K562 (cell line): Measurements from ENCODE around the gene ACYP2. TPM values are rescaled to one million over a fixed set of nuclear protein-coding genes. Genes with fewer than 3 reads are reported as not detected.

Experiments
- DPF2 ChIP-seq: fragments of 450-650 bp; IDR thresholded peaks from 2 replicates; pipeline ENCODE4 v1.6.1; 2016
- HES1 ChIP-seq: fragments of 450-650 bp; IDR thresholded peaks from 2 replicates; pipeline ENCODE4 v1.6.1; 2016; ENCODE audit warnings: low read depth, mild to moderate bottlenecking, moderate library complexity
- JUND ChIP-seq, 2 experiments: IDR thresholded peaks; 2 replicates in 1 of 2; 3 replicates in 1 of 2; pipeline ENCODE4 v1.6.1; 2011; ENCODE audit warnings: borderline replicate concordance in 2 of 2, low read depth in 2 of 2, low read length in 2 of 2, improper control_type of control experiment in 1 of 2, missing biosample characterization in 1 of 2, missing genetic modification characterization in 1 of 2, missing genetic modification reagents in 1 of 2
- NFIC ChIP-seq: fragments of 450-650 bp; IDR thresholded peaks from 2 replicates; pipeline ENCODE4 v1.6.1; 2017; ENCODE audit warnings: mild to moderate bottlenecking, inconsistent platforms
- PATZ1 ChIP-seq: fragments of 250-450 bp; sonication (Bioruptor Pico); IDR thresholded peaks from 2 replicates; pipeline ENCODE4 v1.5.0; 2020; ENCODE audit warnings: mild to moderate bottlenecking, borderline replicate concordance
- PKNOX1 ChIP-seq: fragments of 450-650 bp; IDR thresholded peaks from 2 replicates; pipeline ENCODE4 v1.6.1; 2016
- PTTG1 ChIP-seq: fragments of 450-650 bp; IDR thresholded peaks from 2 replicates; pipeline ENCODE4 v1.6.1; 2016; ENCODE audit warnings: low read depth, mild to moderate bottlenecking, missing genetic modification characterization, missing compliant biosample characterization
- RCOR1 ChIP-seq, 2 experiments: IDR thresholded peaks; 2 replicates each; pipeline ENCODE4 v1.6.1; 2012; ENCODE audit warnings: low read depth in 2 of 2, low read length in 2 of 2, borderline replicate concordance in 1 of 2, improper control_type of control experiment in 1 of 2
- REST ChIP-seq, 2 experiments: fragments of 450-650 bp; formaldehyde crosslinking in 1 of 2; IDR thresholded peaks; 2 replicates each; pipeline versions ENCODE4 v1.4.0 to v1.6.1; 2014 to 2020; ENCODE audit warnings: mild to moderate bottlenecking in 2 of 2, borderline replicate concordance in 1 of 2, low read depth in 1 of 2
- SMAD4 ChIP-seq: fragments of 250-450 bp; sonication (Bioruptor Pico); conservative IDR thresholded peaks from 2 replicates; pipeline ENCODE4 v1.8.0; 2021; ENCODE audit warnings: inconsistent platforms, mild to moderate bottlenecking, moderate library complexity
- SRSF7 ChIP-seq: fragments of 200-400 bp; formaldehyde crosslinking; optimal IDR thresholded peaks from 2 replicates; pipeline ENCODE3; 2017; ENCODE audit warnings: mild to moderate bottlenecking, low read depth, low read length
- STAT5A ChIP-seq: IDR thresholded peaks from 2 replicates; pipeline ENCODE4 v1.6.1; 2012; ENCODE audit warnings: low read length, inconsistent platforms, borderline replicate concordance
- TCF15 ChIP-seq: fragments of 250-450 bp; sonication (Bioruptor Pico); IDR thresholded peaks from 2 replicates; pipeline ENCODE4 v1.8.0; 2022; ENCODE audit warnings: moderate library complexity, mild to moderate bottlenecking, inconsistent platforms
- ZFP36 ChIP-seq: fragments of 150-350 bp; IDR thresholded peaks from 2 replicates; pipeline ENCODE4 v1.6.1; 2018; ENCODE audit warnings: low read length, low read depth; ENCODE audit not compliant: partially characterized antibody
- ZNF766 ChIP-seq: fragments of 200-800 bp; sonication (Bioruptor generic); conservative IDR thresholded peaks from 2 replicates; pipeline ENCODE4 v1.6.1; 2016; ENCODE audit warnings: missing genetic modification characterization, missing compliant biosample characterization
- polyA plus RNA-seq, 8 experiments: library from polyadenylated mRNA; depleted of rRNA in 4 of 8; stranded (reverse) in 5 of 8; unstranded in 3 of 8; fragments of >200 nt; fragmentation: Nextera tagmentation in 2 of 8; fragmentation: Illumina TruSeq in 1 of 8; extraction: Ambion mirVana in 2 of 8; extraction: Trizol in 1 of 8; gene quantifications; 2 replicates each; pipeline versions ENCODE4 v1.2.1 to v1.2.3, GENCODE V29; 2011 to 2014; ENCODE audit warnings: inconsistent platforms in 1 of 8, missing spikeins in 1 of 8
- total RNA-seq, 7 experiments: library from RNA; depleted of rRNA in 6 of 7; stranded (reverse); fragments of >200 nt in 6 of 7; fragmentation: Illumina TruSeq in 2 of 7; extraction: Trizol in 2 of 7; gene quantifications; 2 replicates each; pipeline versions ENCODE4 v1.2.1 to v1.2.3, GENCODE V29; 2011 to 2021; ENCODE audit warnings: low replicate concordance in 1 of 7

Gene ACYP2
- total and polyA plus RNA-seq, 9 of the 15 experiments (the other 6 are each of a cell fraction or from before 2014, with no cell fraction given) = 1.0 to 4.1 (median 2.0) TPM

- TF ChIP-seq JUND (IDR thresholded peaks at IDR 0.05; ENCODE audit: borderline replicate concordance, low read depth, low read length) = peak; percentile 36; the same call in 1 of the 2 replicates
- TF ChIP-seq JUND (tag; IDR thresholded peaks at IDR 0.05; ENCODE audit: borderline replicate concordance, low read depth, low read length) = no peak; the same call in 2 of the 3 replicates
- TF ChIP-seq NFIC = peak; percentile 20; the same call in 1 of the 2 replicates
- peak; percentile 95 for TF ChIP-seq REST (IDR thresholded peaks at IDR 0.05; ENCODE audit: borderline replicate concordance)
- no peak for TF ChIP-seq REST (CRISPR knock-in tag; IDR thresholded peaks at IDR 0.05; ENCODE audit: low read depth)
- TF ChIP-seq PTTG1 (tag) = no peak
- no peak for TF ChIP-seq ZNF766 (CRISPR knock-in tag)
- no peak for TF ChIP-seq ZFP36
- peak; percentile 49 for TF ChIP-seq STAT5A
- peak in 1 of 2 experiments; percentile 58; a peak in 1 of 4 replicates for TF ChIP-seq RCOR1 (IDR thresholded peaks at IDR 0.05; ENCODE audit: borderline replicate concordance in 1 of 2, low read depth in 2 of 2, low read length in 2 of 2)
- TF ChIP-seq PKNOX1 = 0 out of 2 replicates have a peak, but pooled peaks have one; percentile 31
- peak; percentile 74 for TF ChIP-seq DPF2
- no peak for TF ChIP-seq TCF15
- TF ChIP-seq SRSF7 = no peak
- 0 out of 2 replicates have a peak, but pooled peaks have one; percentile 26 for TF ChIP-seq SMAD4 (CRISPR knock-in tag)
- no peak for TF ChIP-seq HES1
- no peak for TF ChIP-seq PATZ1 (CRISPR knock-in tag)
These were observed 112.4 kb downstream of the ACYP2 start (continued) for GRCh38 chr2:54227798-54228197.
